Caco-2 (cell line): Measurements from ENCODE around the gene ANO4. TPM values are rescaled to one million over a fixed set of nuclear protein-coding genes. Genes with fewer than 3 reads are reported as not detected.

Experiments used
- BruUV-seq: library from RNA; stranded (reverse); fragments of 400-500 nt; replicated peaks from 2 replicates; lab custom pipeline; 2021; lab: Mats Ljungman, UMichigan
- CTCF ChIA-PET: fragments of 300-600 bp; sonication (Branson Sonifier 250); formaldehyde crosslinking; loops from one replicate; lab custom pipeline; 2022; ENCODE audit warnings: antibody characterized with exemption; lab: Charles Lee
- POLR2A ChIA-PET: fragments of 300-600 bp; sonication (Branson Sonifier 250); formaldehyde crosslinking; loops from one replicate; lab custom pipeline; 2022; ENCODE audit warnings: antibody characterized with exemption; lab: Charles Lee
- DNase-seq, 2 experiments: peaks; one replicate each; pipeline versions ENCODE4 v3.0.0 to v3.0.0-alpha.2; 2020 to 2022
- H3K27me3 ChIP-seq: replicated peaks from 2 replicates; pipeline ENCODE4 v1.6.0; 2011; ENCODE audit warnings: low read length; ENCODE audit not compliant: control insufficient read depth, insufficient read depth
- H3K36me3 ChIP-seq: 2 replicates; pipeline ENCODE4 v1.5.1; 2011; ENCODE audit warnings: low read length; ENCODE audit not compliant: control insufficient read depth, insufficient read depth
- H3K4me1 ChIP-seq: fragments of 250-450 bp; sonication (Bioruptor Pico); 2 replicates; pipeline ENCODE4 v1.5.1; 2020; ENCODE audit warnings: mild to moderate bottlenecking
- H3K4me3 ChIP-seq: 2 replicates; pipeline ENCODE4 v1.5.1; 2011; ENCODE audit warnings: low read depth, mild to moderate bottlenecking, control low read depth, low read length
- H3K9me3 ChIP-seq: fragments of 250-450 bp; sonication (Bioruptor Pico); 2 replicates; pipeline ENCODE4 v1.5.1; 2020; ENCODE audit warnings: mild to moderate bottlenecking, moderate library complexity
- H3K27ac Mint-ChIP-seq: one replicate; pipeline ENCODE4 v1.8.0; 2022; ENCODE audit warnings: mixed read lengths; ENCODE audit not compliant: unreplicated experiment
- H3K27me3 Mint-ChIP-seq: one replicate; pipeline ENCODE4 v1.8.0; 2022; ENCODE audit warnings: mixed read lengths; ENCODE audit not compliant: insufficient read depth, unreplicated experiment
- H3K36me3 Mint-ChIP-seq: one replicate; pipeline ENCODE4 v1.8.0; 2022; ENCODE audit warnings: mild to moderate bottlenecking, mixed read lengths; ENCODE audit not compliant: insufficient read depth, unreplicated experiment
- H3K4me1 Mint-ChIP-seq: one replicate; pipeline ENCODE4 v1.8.0; 2022; ENCODE audit warnings: low read depth, mixed read lengths; ENCODE audit not compliant: unreplicated experiment
- H3K4me3 Mint-ChIP-seq: one replicate; pipeline ENCODE4 v1.8.0; 2022; ENCODE audit warnings: mild to moderate bottlenecking, moderate library complexity, mixed read lengths; ENCODE audit not compliant: unreplicated experiment
- H3K9me3 Mint-ChIP-seq: one replicate; pipeline ENCODE4 v1.8.0; 2022; ENCODE audit warnings: mixed read lengths; ENCODE audit not compliant: unreplicated experiment
- intact Hi-C: fragments of 100-400 bp; cut with micrococcal nuclease; formaldehyde crosslinking; loops from one replicate; pipeline ENCODE4 v1.10.0; 2022; ENCODE audit not compliant: unreplicated experiment
- total RNA-seq: library from RNA; stranded (reverse); gene quantifications from 2 replicates; pipeline ENCODE4 v1.2.3, GENCODE V29; 2022
- TF ChIP-seq, protein P1 (sequence below), 2 experiments: fragments of 200-600 bp in 1 of 2; IDR thresholded peaks; 1 replicate in 1 of 2; 2 replicates in 1 of 2; pipeline versions ENCODE4 v1.5.1 to v1.8.0; 2011 to 2022; ENCODE audit warnings: antibody characterized with exemption in 1 of 2, control low read depth in 1 of 2, inconsistent platforms in 1 of 2, low read depth in 1 of 2, low read length in 1 of 2, mild to moderate bottlenecking in 1 of 2, moderate library complexity in 1 of 2; ENCODE audit not compliant: insufficient read depth in 1 of 2, severe bottlenecking in 1 of 2, unreplicated experiment in 1 of 2

Gene ANO4
- total RNA-seq, 1 experiment from 2014 or later = 0.09 TPM

DNA sequence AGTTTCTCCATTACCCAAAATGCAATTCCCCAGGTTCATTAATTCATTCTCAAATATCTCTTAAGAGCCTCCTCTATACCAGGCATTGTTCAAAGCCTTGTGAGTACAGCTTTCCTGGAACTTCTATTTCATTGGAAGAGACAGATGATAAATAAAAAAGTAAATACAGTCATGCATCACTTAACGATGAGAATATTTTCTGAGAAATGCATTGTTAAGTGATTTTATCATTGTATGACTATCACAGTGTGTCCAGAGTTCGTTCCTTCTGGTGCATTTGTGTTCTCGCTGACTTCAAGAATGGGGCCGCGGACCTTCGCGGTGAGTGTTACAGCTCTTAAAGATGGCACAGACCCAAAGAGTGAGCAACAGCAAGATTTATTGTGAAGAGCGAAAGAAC lies 66.0 kb downstream of the ANO4 start:
- Mint-ChIP-seq H3K4me3 (no peak overlapping the region), H3K27me3 (peaks cover 17% of the 10 kb centered on the region), H3K4me1 (no peaks in the 10 kb centered on the region), H3K27ac (no peak overlapping the region), H3K9me3 (no peaks in the 10 kb centered on the region), H3K36me3 (no peaks in the 10 kb centered on the region)
- POLR2A ChIA-PET = no interaction called here
- BruUV-seq = no TSS peak
- CTCF ChIA-PET = no interaction called here
- no peak for DNase-seq
- H3K4me1 ChIP-seq = no peaks in the 10 kb centered on the region
- no peaks in the 10 kb centered on the region for H3K27me3 ChIP-seq
- H3K36me3 ChIP-seq = no peaks in the 10 kb centered on the region
- intact Hi-C loops = no loop called here
- no peaks in the 10 kb centered on the region for H3K9me3 ChIP-seq
- TF ChIP-seq, protein P1, sequence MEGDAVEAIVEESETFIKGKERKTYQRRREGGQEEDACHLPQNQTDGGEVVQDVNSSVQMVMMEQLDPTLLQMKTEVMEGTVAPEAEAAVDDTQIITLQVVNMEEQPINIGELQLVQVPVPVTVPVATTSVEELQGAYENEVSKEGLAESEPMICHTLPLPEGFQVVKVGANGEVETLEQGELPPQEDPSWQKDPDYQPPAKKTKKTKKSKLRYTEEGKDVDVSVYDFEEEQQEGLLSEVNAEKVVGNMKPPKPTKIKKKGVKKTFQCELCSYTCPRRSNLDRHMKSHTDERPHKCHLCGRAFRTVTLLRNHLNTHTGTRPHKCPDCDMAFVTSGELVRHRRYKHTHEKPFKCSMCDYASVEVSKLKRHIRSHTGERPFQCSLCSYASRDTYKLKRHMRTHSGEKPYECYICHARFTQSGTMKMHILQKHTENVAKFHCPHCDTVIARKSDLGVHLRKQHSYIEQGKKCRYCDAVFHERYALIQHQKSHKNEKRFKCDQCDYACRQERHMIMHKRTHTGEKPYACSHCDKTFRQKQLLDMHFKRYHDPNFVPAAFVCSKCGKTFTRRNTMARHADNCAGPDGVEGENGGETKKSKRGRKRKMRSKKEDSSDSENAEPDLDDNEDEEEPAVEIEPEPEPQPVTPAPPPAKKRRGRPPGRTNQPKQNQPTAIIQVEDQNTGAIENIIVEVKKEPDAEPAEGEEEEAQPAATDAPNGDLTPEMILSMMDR (IDR thresholded peaks at IDR 0.05; ENCODE audit: insufficient read depth in 1 of 2, low read depth in 1 of 2, low read length in 1 of 2, severe bottlenecking in 1 of 2, unreplicated experiment in 1 of 2) = no peak
- no peak overlapping the region for H3K4me3 ChIP-seq

DNA sequence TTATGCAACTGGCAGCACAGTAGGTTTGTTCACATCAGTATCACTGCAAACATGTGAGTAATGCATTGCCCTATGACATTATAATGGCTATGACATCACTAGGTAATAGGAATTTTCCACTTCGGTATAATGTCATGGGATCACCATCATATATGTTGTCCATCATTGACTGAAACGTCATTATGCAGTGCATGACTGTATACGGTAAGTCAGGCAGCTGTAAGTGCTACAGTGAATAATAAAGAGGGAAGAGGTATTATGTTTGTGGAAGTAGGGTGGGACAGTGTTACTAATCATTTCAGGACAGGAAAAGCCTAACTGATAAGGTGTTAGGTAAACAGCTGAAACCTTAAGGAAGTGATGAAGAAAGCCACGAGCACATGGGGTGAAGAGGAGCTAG lies 68.1 kb downstream of the ANO4 start:
- no peak for DNase-seq
- no peaks in the 10 kb centered on the region for H3K4me1 Mint-ChIP-seq
- H3K4me3 ChIP-seq = no peak overlapping the region
- no peaks in the 10 kb centered on the region for H3K4me1 ChIP-seq
- H3K27me3 Mint-ChIP-seq = peaks cover 9% of the 10 kb centered on the region
- no peak overlapping the region for H3K27ac Mint-ChIP-seq
- no TSS peak for BruUV-seq
- H3K36me3 Mint-ChIP-seq = no peaks in the 10 kb centered on the region
- no peak overlapping the region for H3K4me3 Mint-ChIP-seq
- H3K27me3 ChIP-seq = no peaks in the 10 kb centered on the region
- POLR2A ChIA-PET = no interaction called here
- H3K9me3 Mint-ChIP-seq = no peaks in the 10 kb centered on the region
- no peaks in the 10 kb centered on the region for H3K9me3 ChIP-seq
- intact Hi-C loops = no loop called here
- CTCF ChIA-PET = no interaction called here
- H3K36me3 ChIP-seq = no peaks in the 10 kb centered on the region
- TF ChIP-seq, protein P1 (IDR thresholded peaks at IDR 0.05; ENCODE audit: insufficient read depth in 1 of 2, low read depth in 1 of 2, low read length in 1 of 2, severe bottlenecking in 1 of 2, unreplicated experiment in 1 of 2) = no peak

DNA sequence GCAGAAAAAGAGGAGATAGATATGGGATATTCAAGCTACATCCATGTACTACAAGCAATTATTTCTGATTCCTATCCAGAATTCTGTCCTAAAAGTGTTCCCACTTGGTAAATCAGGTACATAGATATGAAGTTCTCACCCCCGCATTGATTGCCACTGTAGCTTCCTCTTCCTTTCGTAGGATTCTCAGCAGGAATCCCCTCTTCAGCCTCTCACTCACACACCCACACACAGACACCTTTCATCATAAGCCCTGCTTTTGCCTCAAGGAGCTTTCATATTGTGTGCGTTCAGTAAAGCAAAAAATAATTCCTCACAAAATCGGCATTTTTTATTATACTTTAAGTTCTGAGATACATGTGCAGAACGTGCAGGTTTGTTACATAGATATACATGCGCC lies 69.8 kb downstream of the ANO4 start:
- DNase-seq = no peak
- Histone ChIP-seq H3K4me1 (no peaks in the 10 kb centered on the region), H3K27me3 (no peaks in the 10 kb centered on the region), H3K9me3 (no peaks in the 10 kb centered on the region), H3K4me3 (no peak overlapping the region), H3K36me3 (no peaks in the 10 kb centered on the region)
- Mint-ChIP-seq H3K4me1 (no peaks in the 10 kb centered on the region), H3K27ac (no peak overlapping the region), H3K9me3 (no peaks in the 10 kb centered on the region), H3K4me3 (no peak overlapping the region), H3K36me3 (no peaks in the 10 kb centered on the region), H3K27me3 (peaks cover 7% of the 10 kb centered on the region)
- POLR2A ChIA-PET = no interaction called here
- intact Hi-C loops = no loop called here
- BruUV-seq = no TSS peak
- TF ChIP-seq, protein P1 (IDR thresholded peaks at IDR 0.05; ENCODE audit: insufficient read depth in 1 of 2, low read depth in 1 of 2, low read length in 1 of 2, severe bottlenecking in 1 of 2, unreplicated experiment in 1 of 2) = no peak
- CTCF ChIA-PET = no interaction called here
